Kidney (tissue), 14 donors: ENCODE data around the gene KXD1. TPM values are rescaled to one million over a fixed set of nuclear protein-coding genes. Genes with fewer than 3 reads are reported as not detected.

Source experiments
- DNase-seq, 5 donors: peaks; one replicate each; pipeline ENCODE4 v3.0.0-alpha.2; 2013 to 2020
- FAIRE-seq: peaks from 2 replicates; lab custom pipeline; 2012; peaks lifted over from hg19 to GRCh38; lab: Jason Lieb, UNC
- H3K27ac ChIP-seq, 2 donors: one replicate each; pipeline ENCODE4 v1.7.0; 2013; ENCODE audit warnings: low read depth in 2 of 2, low read length in 2 of 2, inconsistent platforms in 1 of 2
- H3K27me3 ChIP-seq: one replicate; pipeline ENCODE4 v1.7.1; 2013; ENCODE audit warnings: low read length, inconsistent platforms; ENCODE audit not compliant: control insufficient read depth, insufficient read depth
- H3K36me3 ChIP-seq, 3 donors: one replicate each; pipeline versions ENCODE4 v1.7.0 to v1.7.1; 2013; ENCODE audit warnings: low read length in 3 of 3, control low read depth in 1 of 3, inconsistent platforms in 1 of 3; ENCODE audit not compliant: insufficient read depth in 3 of 3, control insufficient read depth in 2 of 3
- H3K4me1 ChIP-seq, 3 donors: one replicate each; pipeline versions ENCODE4 v1.7.0 to v1.7.1; 2013; ENCODE audit warnings: low read length in 3 of 3, inconsistent platforms in 1 of 3, low read depth in 1 of 3; ENCODE audit not compliant: control insufficient read depth in 2 of 3, insufficient read depth in 2 of 3
- H3K4me3 ChIP-seq, 3 donors: one replicate each; pipeline versions ENCODE4 v1.7.0 to v1.8.1; 2013; ENCODE audit warnings: low read length in 3 of 3, control low read depth in 1 of 3, inconsistent platforms in 1 of 3
- H3K9ac ChIP-seq, 3 donors: one replicate each; pipeline versions ENCODE4 v1.7.0 to v1.7.1; 2013; ENCODE audit warnings: low read length in 3 of 3, control low read depth in 1 of 3, inconsistent platforms in 1 of 3
- H3K9me3 ChIP-seq, 3 donors: one replicate each; pipeline versions ENCODE4 v1.7.0 to v1.7.1; 2013; ENCODE audit warnings: low read length in 3 of 3, control low read depth in 1 of 3, inconsistent platforms in 1 of 3; ENCODE audit not compliant: control insufficient read depth in 2 of 3, insufficient read depth in 1 of 3
- CTCF ChIP-seq: IDR thresholded peaks from 3 replicates; pipeline ENCODE4 v1.5.1; 2012; ENCODE audit warnings: mild to moderate bottlenecking, moderate library complexity, borderline replicate concordance; ENCODE audit not compliant: insufficient read depth; ENCODE audit errors: extremely low read depth
- intact Hi-C: fragments of 100-400 bp; cut with DNase I; formaldehyde crosslinking; loops from one replicate; pipeline ENCODE4 v1.11.1; 2022
- polyA plus RNA-seq: library from polyadenylated mRNA; stranded (reverse); fragments of 350-450 nt; fragmentation: Illumina TruSeq; extraction: RNeasy Lipid Tissue Mini Kit (QIAGEN cat#74804); gene quantifications from one replicate; pipeline ENCODE4 v1.2.3, GENCODE V29; 2014; ENCODE audit warnings: low read depth, low replicate concordance; ENCODE audit not compliant: insufficient read depth
- total RNA-seq: library from RNA; stranded (reverse); fragmentation: NEBNext Ultra II Directional; extraction: Animal tissue kit (Norgen Biotek cat#: 25700); gene quantifications from one replicate; pipeline ENCODE4 v1.2.1, GENCODE V29; 2021
- donor health status: control.
- donor health status: control.
- donor health status: control.
- donor health status: control.
- donor health status: control.
- donor health status: DM: yes; HTN: yes; CAD: no.
- donor health status: Normal renal cell carcinoma (clear cell type).

The KXD1 gene
- total and polyA plus RNA-seq, 2 donors from 2014 or later, result 56.3 to 69.9 TPM

- Histone ChIP-seq H3K4me3 (no peak overlapping the region), H3K36me3 (peaks cover 0 to 14% (median 8%) of the 10 kb centered on the region in 3 donors), H3K9me3 (no peaks in the 10 kb centered on the region), H3K4me1 (no peaks in the 10 kb centered on the region), H3K27me3 (no peaks in the 10 kb centered on the region), H3K9ac (no peak overlapping the region), H3K27ac (no peak overlapping the region)
- no peak for FAIRE-seq
- no peak for TF ChIP-seq CTCF
- no peak for DNase-seq
- intact Hi-C loops, result no loop called here
Observed at GRCh38 chr19:18529782-18530181, 27.9 kb upstream of the KXD1 start.

GRCh38 chr19:18531485-18531884, 26.2 kb upstream of the KXD1 start:
- intact Hi-C loops, result no loop called here
- H3K36me3 ChIP-seq, result peaks cover under 1 to 21% (median 12%) of the 10 kb centered on the region in 3 donors
- TF ChIP-seq CTCF, result no peak
- no peaks in the 10 kb centered on the region for H3K9me3 ChIP-seq
- no peaks in the 10 kb centered on the region for H3K27me3 ChIP-seq
- DNase-seq, result no peak
- H3K4me1 ChIP-seq, result no peaks in the 10 kb centered on the region
- no peak overlapping the region for H3K4me3 ChIP-seq
- no peak for FAIRE-seq
- H3K27ac ChIP-seq, result no peak overlapping the region
- H3K9ac ChIP-seq, result no peak overlapping the region

- H3K9ac ChIP-seq, result no peak overlapping the region
- no peaks in the 10 kb centered on the region for H3K4me1 ChIP-seq
- H3K9me3 ChIP-seq, result no peaks in the 10 kb centered on the region
- H3K36me3 ChIP-seq, result peaks cover 2 to 25% (median 12%) of the 10 kb centered on the region in 3 donors
- H3K27me3 ChIP-seq, result no peaks in the 10 kb centered on the region
- H3K4me3 ChIP-seq, result no peak overlapping the region
- intact Hi-C loops, result no loop called here
- FAIRE-seq (no peak), DNase-seq (no peak)
- no peak overlapping the region for H3K27ac ChIP-seq
- no peak for TF ChIP-seq CTCF
Observed at GRCh38 chr19:18532168-18532890, 25.3 kb upstream of the KXD1 start.
